Activated T-helper 1 cell treated with anti-CD3 and anti-CD28 coated beads, Interleukin-12 subunit alpha, Interleukin-12 subunit beta, Interleukin-2, Interleukin-4 antibody, amounts not matched to agents 30 ng/mL and 10 ng/mL and 1 ng/mL, durations not matched to agents 14 hours and 24 hours and 36 hours (primary cell): Measurements from ENCODE around the gene SLC7A11. TPM values are rescaled to one million over a fixed set of nuclear protein-coding genes. Genes with fewer than 3 reads are reported as not detected.
A peak's percentile ranks its signal among the peaks of the same experiment; 100 is the strongest.
"Not testable (repeated sequence)": the region's sequence is repeated elsewhere in the genome, so short reads cannot be mapped to it uniquely, and the experiment has no call there.

Source experiments
- DNase-seq: peaks from one replicate; pipeline ENCODE4 v3.0.0; 2021; ENCODE audit warnings: low spot score
- H3K27ac Mint-ChIP-seq: one replicate; pipeline ENCODE4 v1.8.0; 2021; ENCODE audit warnings: mild to moderate bottlenecking, mixed read lengths
- H3K27me3 Mint-ChIP-seq: one replicate; pipeline ENCODE4 v1.8.0; 2022; ENCODE audit warnings: mild to moderate bottlenecking, moderate library complexity, mixed read lengths; ENCODE audit not compliant: insufficient read depth
- H3K36me3 Mint-ChIP-seq: one replicate; pipeline ENCODE4 v1.8.0; 2021; ENCODE audit warnings: low read depth, mixed read lengths
- H3K4me1 Mint-ChIP-seq: one replicate; pipeline ENCODE4 v1.8.0; 2021; ENCODE audit warnings: low read depth, mixed read lengths
- H3K4me3 Mint-ChIP-seq: one replicate; pipeline ENCODE4 v1.8.0; 2021; ENCODE audit warnings: mild to moderate bottlenecking, moderate library complexity, mixed read lengths
- H3K9me3 Mint-ChIP-seq: one replicate; pipeline ENCODE4 v1.8.0; 2021; ENCODE audit warnings: mixed read lengths
- intact Hi-C: fragments of 100-400 bp; cut with micrococcal nuclease; formaldehyde crosslinking; loops from one replicate; pipeline ENCODE4 v1.15.1; 2024
- total RNA-seq: library from RNA; stranded (reverse); gene quantifications from 2 replicates; pipeline ENCODE4 v1.2.3, GENCODE V29; 2022

The SLC7A11 gene
- total RNA-seq, 1 donor from 2014 or later: 2.6 TPM

- Mint-ChIP-seq H3K27ac (no peak overlapping the region), H3K27me3 (peaks cover 2% of the 10 kb centered on the region), H3K4me1 (peaks cover 54% of the 10 kb centered on the region), H3K9me3 (no peaks in the 10 kb centered on the region), H3K36me3 (peaks cover 8% of the 10 kb centered on the region), H3K4me3 (no peak overlapping the region)
- intact Hi-C loops: no loop called here
- DNase-seq: no peak
Observed at GRCh38 chr4:138238521-138239292, 3.4 kb downstream of the SLC7A11 start.

DNA sequence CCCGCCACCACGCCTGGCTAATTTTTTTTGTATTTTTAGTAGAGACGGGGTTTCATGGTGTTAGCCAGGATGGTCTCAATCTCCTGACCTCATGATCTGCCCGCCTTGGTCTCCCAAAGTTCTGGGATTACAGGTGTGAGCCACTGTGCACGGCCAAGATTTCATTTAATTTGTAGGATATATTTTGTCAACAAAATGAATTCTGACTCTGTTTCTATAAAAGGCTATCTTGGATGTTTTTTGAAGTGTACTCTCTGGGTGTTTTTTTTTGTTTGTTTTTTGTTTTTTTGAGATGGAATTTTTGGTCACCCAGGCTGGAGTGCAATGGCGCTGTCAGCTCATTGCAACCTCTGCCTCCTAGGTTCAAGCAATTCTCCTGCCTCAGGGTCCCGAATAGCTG is 5.0 kb downstream of the SLC7A11 start:
- H3K9me3 Mint-ChIP-seq, intact Hi-C loops: not testable (repeated sequence)
- peaks cover 48% of the 10 kb centered on the region for H3K4me1 Mint-ChIP-seq

DNA sequence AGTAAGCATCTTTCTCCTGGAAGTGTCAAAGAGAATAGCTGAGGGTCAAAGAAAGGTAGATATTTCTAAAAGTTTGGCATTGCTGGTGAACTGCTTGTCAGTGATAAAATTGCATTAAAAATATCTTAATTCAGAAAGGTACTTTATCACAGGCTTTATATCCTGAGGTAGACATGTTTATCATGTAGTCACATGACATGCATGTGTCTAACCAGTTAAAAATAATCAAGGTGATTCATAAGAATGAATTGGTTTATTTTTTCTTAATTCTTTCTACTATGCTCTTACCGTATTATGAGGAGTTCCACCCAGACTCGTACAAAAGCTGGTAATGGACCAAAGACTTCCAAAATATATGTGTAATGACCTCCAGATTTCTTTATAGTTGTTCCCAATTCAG is 6.1 kb downstream of the SLC7A11 start:
- H3K27ac Mint-ChIP-seq: no peak overlapping the region
- DNase-seq: no peak
- peaks cover 9% of the 10 kb centered on the region for H3K36me3 Mint-ChIP-seq
- no peaks in the 10 kb centered on the region for H3K9me3 Mint-ChIP-seq
- peaks cover 2% of the 10 kb centered on the region for H3K27me3 Mint-ChIP-seq
- H3K4me1 Mint-ChIP-seq: peaks cover 37% of the 10 kb centered on the region
- intact Hi-C loops: no loop called here
- H3K4me3 Mint-ChIP-seq: no peak overlapping the region

More for the DNA sequence above, 5.0 kb downstream of the SLC7A11 start:
- H3K36me3 Mint-ChIP-seq, DNase-seq, H3K27me3 Mint-ChIP-seq, H3K4me3 Mint-ChIP-seq: not testable (repeated sequence)
- peak overlapping the region; percentile 29 for H3K27ac Mint-ChIP-seq

DNA sequence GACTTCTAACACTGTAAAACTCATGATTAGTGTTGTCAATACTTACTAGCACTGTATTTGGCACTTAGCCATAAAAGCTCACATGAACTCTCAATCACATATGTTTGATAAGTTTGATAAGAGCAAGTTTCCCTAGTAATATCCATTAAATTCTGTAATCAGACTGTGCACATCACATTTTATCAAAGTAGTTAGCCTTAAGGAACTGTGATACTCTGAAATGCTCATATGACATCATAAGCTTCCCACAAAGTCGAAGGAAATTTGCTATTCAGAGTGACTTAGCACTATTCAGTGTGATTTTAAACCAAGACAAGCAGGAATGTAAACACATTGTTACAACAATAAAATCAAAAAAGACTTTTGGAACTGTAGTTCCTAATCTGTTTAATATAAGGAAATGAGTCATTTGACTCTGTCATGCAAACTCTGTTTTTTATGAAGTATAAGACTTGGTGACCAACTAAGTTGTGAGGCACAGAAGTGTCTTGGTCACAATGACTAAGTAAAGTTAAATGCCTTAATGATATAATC is 6.7 kb downstream of the SLC7A11 start:
- intact Hi-C loops: no loop called here
- peaks cover 31% of the 10 kb centered on the region for H3K4me1 Mint-ChIP-seq
- H3K36me3 Mint-ChIP-seq: peaks cover 10% of the 10 kb centered on the region
- H3K4me3 Mint-ChIP-seq: no peak overlapping the region
- DNase-seq: no peak
- no peaks in the 10 kb centered on the region for H3K9me3 Mint-ChIP-seq
- peaks cover 2% of the 10 kb centered on the region for H3K27me3 Mint-ChIP-seq
- H3K27ac Mint-ChIP-seq: no peak overlapping the region

DNA sequence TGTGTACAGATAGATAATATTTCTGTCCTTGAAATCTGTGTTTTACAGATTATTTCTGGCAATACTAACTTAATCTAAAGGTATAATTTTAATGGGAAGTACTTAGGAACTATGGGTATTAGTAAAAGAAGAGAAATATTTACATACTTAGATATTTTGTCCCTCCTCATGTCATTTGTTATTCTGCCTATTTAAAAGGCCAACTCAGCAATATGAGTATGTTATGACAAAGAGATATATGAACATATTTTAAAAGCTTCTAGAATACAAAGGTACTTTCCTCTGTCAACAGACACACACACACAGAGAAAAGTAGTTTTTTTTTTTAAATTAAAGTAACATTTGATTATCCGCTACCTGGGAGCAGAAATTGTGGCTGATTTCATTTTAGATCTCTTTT is 7.9 kb downstream of the SLC7A11 start:
- no peak for DNase-seq
- H3K27me3 Mint-ChIP-seq: no peaks in the 10 kb centered on the region
- peaks cover 13% of the 10 kb centered on the region for H3K36me3 Mint-ChIP-seq
- no peaks in the 10 kb centered on the region for H3K9me3 Mint-ChIP-seq
- H3K4me3 Mint-ChIP-seq: no peak overlapping the region
- intact Hi-C loops: no loop called here
- peaks cover 22% of the 10 kb centered on the region for H3K4me1 Mint-ChIP-seq
- no peak overlapping the region for H3K27ac Mint-ChIP-seq

DNA sequence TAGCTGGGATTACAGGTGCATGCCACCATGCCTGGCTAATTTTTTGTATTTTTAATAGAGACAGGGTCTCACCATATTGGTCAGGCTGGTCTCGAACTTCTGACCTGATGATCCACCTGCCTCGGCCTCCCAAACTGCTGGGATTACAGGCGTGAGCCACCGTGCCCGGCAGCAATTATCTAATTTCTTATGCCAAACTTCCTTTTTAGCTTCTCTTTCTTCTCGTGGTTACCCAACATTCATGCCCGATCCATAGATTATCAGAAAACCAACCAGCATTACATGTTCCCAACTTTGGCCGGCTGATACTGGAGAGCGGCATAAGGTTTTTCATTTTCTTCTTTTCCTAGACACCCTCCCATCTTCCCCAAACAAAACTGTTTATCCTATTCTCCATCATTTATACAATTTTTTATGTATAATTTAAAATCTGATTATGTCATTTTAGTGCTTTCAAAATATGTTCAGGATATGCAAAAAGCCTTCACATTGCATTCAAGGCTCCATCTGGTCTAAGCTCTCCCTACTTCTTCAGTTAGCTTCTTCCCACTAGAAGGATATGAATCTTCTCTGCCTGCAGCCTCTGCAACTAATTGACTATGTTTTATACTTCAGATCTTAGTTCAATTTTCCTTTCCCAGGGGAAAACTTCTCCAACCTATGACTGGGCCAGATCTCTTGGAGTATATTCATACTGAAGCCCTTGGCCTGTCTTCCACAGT is 8.7 kb downstream of the SLC7A11 start:
- peaks cover 22% of the 10 kb centered on the region for H3K4me1 Mint-ChIP-seq
- H3K9me3 Mint-ChIP-seq: no peaks in the 10 kb centered on the region
- intact Hi-C loops: no loop called here
- peaks cover 15% of the 10 kb centered on the region for H3K36me3 Mint-ChIP-seq
- no peak for DNase-seq
- H3K4me3 Mint-ChIP-seq: no peak overlapping the region
- no peak overlapping the region for H3K27ac Mint-ChIP-seq
- H3K27me3 Mint-ChIP-seq: no peaks in the 10 kb centered on the region

DNA sequence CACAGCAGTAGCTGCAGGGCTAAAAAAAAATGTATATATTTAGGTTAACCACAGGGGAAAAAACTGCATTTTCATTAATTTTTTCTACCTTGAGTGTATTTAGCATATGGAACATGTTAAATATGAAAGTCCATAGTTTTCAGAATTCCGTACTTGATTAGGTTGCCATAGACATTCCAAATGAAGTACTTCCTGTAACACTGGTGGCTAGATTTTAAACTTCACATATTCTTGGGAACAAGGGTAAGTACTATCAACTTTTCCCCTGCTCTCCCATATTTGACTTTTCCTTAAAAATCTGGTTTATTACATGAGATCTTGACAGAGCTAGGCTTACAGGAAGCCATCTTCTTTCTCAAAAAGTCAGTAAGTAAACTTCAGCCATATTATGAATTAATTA is 9.8 kb downstream of the SLC7A11 start:
- H3K4me1 Mint-ChIP-seq: peaks cover 22% of the 10 kb centered on the region
- no peak overlapping the region for H3K4me3 Mint-ChIP-seq
- no peaks in the 10 kb centered on the region for H3K9me3 Mint-ChIP-seq
- no peak for DNase-seq
- intact Hi-C loops: no loop called here
- H3K27ac Mint-ChIP-seq: no peak overlapping the region
- H3K36me3 Mint-ChIP-seq: peaks cover 15% of the 10 kb centered on the region
- H3K27me3 Mint-ChIP-seq: no peaks in the 10 kb centered on the region

DNA sequence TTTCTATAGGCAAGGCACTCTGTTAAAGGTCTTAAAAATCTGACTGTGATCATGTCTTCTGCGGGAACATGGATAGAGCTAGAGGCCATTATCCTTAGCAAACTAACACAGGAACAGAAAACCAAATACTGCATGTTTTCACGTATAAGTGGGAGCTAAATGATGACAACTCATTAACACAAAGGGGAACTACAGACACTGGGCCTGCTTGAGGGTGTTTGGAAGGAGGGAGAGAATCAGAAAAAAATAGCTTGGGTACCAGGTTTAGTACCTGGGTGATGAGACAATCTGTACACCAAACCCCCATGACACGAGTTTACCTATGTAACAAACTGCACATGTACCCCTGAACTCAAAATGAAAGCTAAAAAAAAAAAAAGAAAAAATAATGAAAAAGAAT is 12.1 kb downstream of the SLC7A11 start:
- DNase-seq: no peak
- Mint-ChIP-seq H3K27ac (no peak overlapping the region), H3K4me3 (no peak overlapping the region), H3K4me1 (peaks cover 5% of the 10 kb centered on the region), H3K9me3 (no peaks in the 10 kb centered on the region), H3K27me3 (no peaks in the 10 kb centered on the region), H3K36me3 (peaks cover 11% of the 10 kb centered on the region)
- intact Hi-C loops: no loop called here

DNA sequence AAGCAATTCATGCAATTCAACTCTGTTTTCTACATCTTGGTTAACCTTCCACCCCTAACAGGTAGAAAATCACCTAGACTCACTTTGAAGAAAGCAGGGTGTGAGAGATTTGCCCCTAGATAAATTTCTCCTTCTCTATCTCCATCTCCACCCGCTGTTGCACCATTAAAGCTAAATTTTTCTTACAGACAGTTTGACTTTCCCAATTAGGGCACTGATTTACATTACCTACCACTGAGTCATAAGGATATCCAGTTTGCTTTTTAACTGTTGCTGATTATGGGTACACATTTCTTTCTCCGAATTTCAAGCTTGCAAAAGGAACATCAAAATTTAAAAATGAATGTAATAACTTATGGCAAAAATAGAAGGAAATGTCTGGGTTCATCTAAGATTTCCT is 13.0 kb downstream of the SLC7A11 start:
- Mint-ChIP-seq H3K27ac (no peak overlapping the region), H3K9me3 (no peaks in the 10 kb centered on the region), H3K4me1 (no peaks in the 10 kb centered on the region), H3K4me3 (no peak overlapping the region), H3K36me3 (peaks cover 8% of the 10 kb centered on the region), H3K27me3 (no peaks in the 10 kb centered on the region)
- intact Hi-C loops: no loop called here
- no peak for DNase-seq

DNA sequence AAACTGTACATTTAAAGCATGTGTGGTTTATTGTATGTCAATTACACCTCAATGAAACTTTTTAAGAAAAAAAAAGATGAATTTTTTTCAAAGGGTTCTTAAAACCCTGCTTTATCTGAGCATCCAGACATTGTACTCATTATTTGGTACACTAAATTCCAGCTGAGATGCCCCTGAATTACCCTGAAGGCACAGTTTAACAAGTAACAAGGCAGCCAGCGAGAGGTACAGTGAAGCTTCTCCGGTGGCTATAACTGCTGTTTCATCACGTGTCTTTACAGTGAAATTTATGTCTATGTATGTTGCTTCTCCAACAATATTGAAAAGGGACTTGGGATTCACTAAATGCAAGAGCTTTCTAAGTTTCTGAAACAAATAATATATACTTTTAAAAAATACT is 15.8 kb downstream of the SLC7A11 start:
- intact Hi-C loops: no loop called here
- Mint-ChIP-seq H3K27me3 (no peaks in the 10 kb centered on the region), H3K36me3 (peaks cover 7% of the 10 kb centered on the region), H3K4me1 (no peaks in the 10 kb centered on the region), H3K4me3 (no peak overlapping the region), H3K27ac (no peak overlapping the region), H3K9me3 (no peaks in the 10 kb centered on the region)
- no peak for DNase-seq

GRCh38 chr4:138225477-138225876 is 16.7 kb downstream of the SLC7A11 start:
- no peak overlapping the region for H3K27ac Mint-ChIP-seq

GRCh38 chr4:138224614-138225013 is 17.5 kb downstream of the SLC7A11 start:
- Mint-ChIP-seq H3K4me1 (no peaks in the 10 kb centered on the region), H3K27ac (no peak overlapping the region), H3K9me3 (no peaks in the 10 kb centered on the region), H3K36me3 (peaks cover 2% of the 10 kb centered on the region), H3K4me3 (no peak overlapping the region), H3K27me3 (no peaks in the 10 kb centered on the region)
- intact Hi-C loops: no loop called here
- no peak for DNase-seq

More at GRCh38 chr4:138225477-138225876, 16.7 kb downstream of the SLC7A11 start:
- no peak overlapping the region for H3K4me3 Mint-ChIP-seq
- H3K9me3 Mint-ChIP-seq: no peaks in the 10 kb centered on the region
- no peaks in the 10 kb centered on the region for H3K4me1 Mint-ChIP-seq
- intact Hi-C loops: no loop called here
- H3K27me3 Mint-ChIP-seq: no peaks in the 10 kb centered on the region
- DNase-seq: no peak
- peaks cover 5% of the 10 kb centered on the region for H3K36me3 Mint-ChIP-seq

DNA sequence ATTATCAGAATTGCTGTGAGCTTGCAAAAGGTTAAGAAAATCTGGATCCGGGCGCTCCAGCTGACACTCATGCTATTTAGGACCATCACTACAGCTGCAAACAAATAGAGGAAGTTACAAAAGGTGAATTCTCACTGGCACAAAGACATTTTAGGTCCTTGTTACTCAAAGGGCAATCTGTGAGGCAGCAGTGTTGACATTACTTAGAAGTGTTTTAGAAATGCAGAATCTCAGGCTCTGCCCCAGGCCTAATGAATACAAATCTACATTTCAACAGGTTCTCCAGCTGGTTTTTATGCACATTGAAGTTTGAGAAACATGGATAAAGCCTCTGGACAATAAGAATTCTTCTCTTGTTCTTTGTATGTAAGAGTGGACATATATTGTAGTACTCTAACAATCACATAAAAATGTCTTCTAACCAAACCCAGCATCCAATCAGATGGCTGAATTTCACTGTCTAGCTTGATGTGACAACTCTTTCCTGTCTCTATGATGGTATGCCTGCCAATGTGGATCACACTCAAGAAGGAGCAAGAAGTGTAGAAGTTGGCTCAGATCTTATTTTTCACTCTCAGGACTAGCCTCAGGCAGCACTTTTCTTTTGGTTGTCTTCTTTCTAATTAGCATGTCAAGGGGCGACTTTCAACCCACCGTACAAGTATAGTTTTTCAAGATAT is 18.8 kb downstream of the SLC7A11 start:
- H3K4me1 Mint-ChIP-seq: no peaks in the 10 kb centered on the region
- no peak overlapping the region for H3K27ac Mint-ChIP-seq
- no peaks in the 10 kb centered on the region for H3K9me3 Mint-ChIP-seq
- peaks cover 6% of the 10 kb centered on the region for H3K36me3 Mint-ChIP-seq
- DNase-seq: no peak
- no peaks in the 10 kb centered on the region for H3K27me3 Mint-ChIP-seq
- intact Hi-C loops: no loop called here
- H3K4me3 Mint-ChIP-seq: no peak overlapping the region
